Thoracic aorta (tissue), 2 donors: ENCODE data around the gene ANAPC2. TPM values are rescaled to one million over a fixed set of nuclear protein-coding genes. Genes with fewer than 3 reads are reported as not detected.

Source experiments
- ATAC-seq: fragments of 150-250 bp; one replicate; pipeline ENCODE4 v1.8.0; 2017; ENCODE audit warnings: low read depth; ENCODE audit not compliant: insufficient number of reproducible peaks, low FRiP score
- DNase-seq: peaks from one replicate; pipeline ENCODE4 v3.0.0-alpha.2; 2020; ENCODE audit warnings: low spot score
- H3K27ac ChIP-seq, 2 donors: fragments of 200-600 bp; sonication (generic); 1 replicate in 1 of 2; 2 replicates in 1 of 2; pipeline ENCODE4 v1.5.1; 2016; ENCODE audit warnings: mild to moderate bottlenecking in 2 of 2, moderate library complexity in 2 of 2
- H3K27me3 ChIP-seq: fragments of 200-600 bp; sonication (generic); replicated peaks from 2 replicates; pipeline ENCODE4 v1.6.0; 2016; ENCODE audit warnings: mild to moderate bottlenecking; ENCODE audit not compliant: insufficient read depth
- H3K36me3 ChIP-seq: fragments of 200-600 bp; sonication (generic); one replicate; pipeline ENCODE4 v1.5.1; 2016
- H3K4me1 ChIP-seq, 2 donors: fragments of 200-600 bp; sonication (generic); 1 replicate in 1 of 2; 2 replicates in 1 of 2; pipeline versions ENCODE4 v1.5.1 to v1.6.0; 2016; ENCODE audit warnings: low read depth in 2 of 2, mild to moderate bottlenecking in 1 of 2; ENCODE audit not compliant: control insufficient read depth in 1 of 2
- H3K4me3 ChIP-seq: fragments of 200-600 bp; sonication (generic); 2 replicates; pipeline ENCODE4 v1.5.1; 2016; ENCODE audit warnings: mild to moderate bottlenecking
- H3K9me3 ChIP-seq: fragments of 200-600 bp; sonication (generic); 2 replicates; pipeline ENCODE4 v1.5.1; 2016
- total RNA-seq, 2 donors: library from RNA; depleted of rRNA; stranded (reverse); fragments of >200 nt; gene quantifications; one replicate each; pipeline versions ENCODE4 v1.1.0 to v1.2.3, GENCODE V29; 2016
- TF ChIP-seq, protein P1 (sequence below): fragments of 200-600 bp; sonication (generic); IDR thresholded peaks from one replicate; pipeline ENCODE4 v1.5.1; 2019; ENCODE audit warnings: antibody characterized with exemption

The ANAPC2 gene
- total RNA-seq, 2 donors from 2014 or later, result 25.2 to 43.0 TPM

DNA sequence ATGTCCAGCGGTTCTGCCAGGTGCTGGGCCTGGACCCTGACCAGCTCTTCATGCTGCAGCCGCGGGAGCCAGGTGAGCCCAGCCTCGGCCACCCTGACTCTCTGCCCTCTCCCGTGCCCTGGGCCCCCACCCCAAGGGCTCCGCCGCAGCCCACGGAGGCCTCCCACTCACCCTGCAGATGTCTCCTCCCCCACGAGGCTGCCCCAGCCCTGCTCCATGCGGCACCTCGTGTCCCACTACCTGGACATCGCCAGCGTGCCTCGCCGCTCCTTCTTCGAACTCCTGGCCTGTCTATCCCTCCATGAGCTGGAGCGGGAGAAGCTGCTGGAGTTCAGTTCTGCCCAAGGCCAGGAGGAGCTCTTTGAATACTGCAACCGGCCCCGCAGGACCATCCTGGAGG is 26.3 kb upstream of the ANAPC2 start:
- H3K27ac ChIP-seq, result no peak overlapping the region

DNA sequence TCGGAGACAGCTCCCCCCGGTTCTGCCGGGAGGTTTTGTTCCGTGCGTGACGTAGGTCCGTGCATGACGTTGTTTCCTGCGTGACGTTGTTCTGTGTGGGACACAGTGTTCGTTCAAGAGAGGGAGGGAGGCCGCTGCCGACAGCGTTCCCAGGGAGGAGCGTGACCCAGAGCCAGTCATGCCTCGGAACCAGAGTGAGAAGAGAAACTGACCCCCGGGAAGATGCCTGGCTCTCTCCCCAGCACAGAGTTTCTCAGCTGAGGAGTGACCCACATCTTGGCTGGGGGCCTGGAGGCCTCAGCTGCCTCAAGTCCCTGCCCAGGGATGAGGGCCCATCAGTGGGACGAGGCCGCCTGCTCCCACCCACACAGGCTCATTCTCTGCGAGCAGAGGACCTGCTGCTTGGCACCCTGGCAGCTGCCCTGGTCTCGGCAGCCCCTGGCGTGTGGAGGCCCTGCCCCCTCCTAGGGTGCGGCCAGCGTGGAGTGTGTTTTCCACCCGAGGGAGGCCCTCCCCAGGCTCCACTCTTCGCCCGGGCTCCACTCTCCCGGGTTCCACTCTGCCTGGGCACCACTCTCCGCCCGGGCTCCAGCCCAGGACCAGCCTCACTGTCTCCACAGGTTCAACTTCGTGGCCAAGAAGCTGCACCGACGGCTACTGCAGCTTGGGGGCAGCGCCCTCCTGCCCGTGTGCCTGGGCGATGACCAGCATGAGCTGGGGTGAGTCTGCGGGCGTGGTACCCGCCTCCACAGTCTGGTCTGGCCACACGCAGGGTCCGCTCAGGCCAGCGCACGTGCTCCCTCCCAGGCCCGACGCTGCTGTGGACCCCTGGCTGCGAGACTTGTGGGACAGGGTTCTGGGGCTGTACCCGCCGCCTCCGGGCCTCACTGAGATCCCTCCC is 25.1 kb upstream of the ANAPC2 start:
- Histone ChIP-seq H3K36me3 (no peaks in the 10 kb centered on the region), H3K4me1 (no peaks in the 10 kb centered on the region), H3K4me3 (no peak overlapping the region), H3K27ac (no peak overlapping the region), H3K9me3 (no peaks in the 10 kb centered on the region), H3K27me3 (no peaks in the 10 kb centered on the region)
- TF ChIP-seq, protein P1, sequence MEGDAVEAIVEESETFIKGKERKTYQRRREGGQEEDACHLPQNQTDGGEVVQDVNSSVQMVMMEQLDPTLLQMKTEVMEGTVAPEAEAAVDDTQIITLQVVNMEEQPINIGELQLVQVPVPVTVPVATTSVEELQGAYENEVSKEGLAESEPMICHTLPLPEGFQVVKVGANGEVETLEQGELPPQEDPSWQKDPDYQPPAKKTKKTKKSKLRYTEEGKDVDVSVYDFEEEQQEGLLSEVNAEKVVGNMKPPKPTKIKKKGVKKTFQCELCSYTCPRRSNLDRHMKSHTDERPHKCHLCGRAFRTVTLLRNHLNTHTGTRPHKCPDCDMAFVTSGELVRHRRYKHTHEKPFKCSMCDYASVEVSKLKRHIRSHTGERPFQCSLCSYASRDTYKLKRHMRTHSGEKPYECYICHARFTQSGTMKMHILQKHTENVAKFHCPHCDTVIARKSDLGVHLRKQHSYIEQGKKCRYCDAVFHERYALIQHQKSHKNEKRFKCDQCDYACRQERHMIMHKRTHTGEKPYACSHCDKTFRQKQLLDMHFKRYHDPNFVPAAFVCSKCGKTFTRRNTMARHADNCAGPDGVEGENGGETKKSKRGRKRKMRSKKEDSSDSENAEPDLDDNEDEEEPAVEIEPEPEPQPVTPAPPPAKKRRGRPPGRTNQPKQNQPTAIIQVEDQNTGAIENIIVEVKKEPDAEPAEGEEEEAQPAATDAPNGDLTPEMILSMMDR, result no peak
- no peak for DNase-seq
- no peak for ATAC-seq

More for the DNA sequence above, 26.3 kb upstream of the ANAPC2 start:
- H3K9me3 ChIP-seq, result no peaks in the 10 kb centered on the region
- TF ChIP-seq, protein P1, result no peak
- H3K4me1 ChIP-seq, result no peaks in the 10 kb centered on the region
- no peaks in the 10 kb centered on the region for H3K27me3 ChIP-seq
- H3K36me3 ChIP-seq, result no peaks in the 10 kb centered on the region
- DNase-seq (no peak), ATAC-seq (no peak)
- no peak overlapping the region for H3K4me3 ChIP-seq

DNA sequence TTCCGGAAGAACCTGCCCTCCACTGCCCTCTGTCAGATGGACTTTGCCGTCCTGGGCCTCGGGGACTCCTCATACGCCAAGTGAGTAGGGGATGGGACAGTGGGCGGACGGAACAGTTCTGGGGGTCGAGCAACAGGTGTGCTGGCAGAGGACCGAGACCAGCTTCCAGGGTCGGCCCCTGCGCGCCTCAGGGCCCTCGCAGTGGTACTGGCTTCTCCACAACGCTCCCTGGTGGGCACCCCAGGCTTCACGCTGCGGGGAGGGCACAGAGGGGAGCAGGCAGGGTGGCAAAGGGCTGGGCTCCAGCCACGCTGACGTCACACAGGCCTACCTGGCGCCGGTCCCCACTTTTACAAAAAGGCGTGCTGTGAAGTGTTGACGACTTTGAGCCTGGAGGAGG is 24.2 kb upstream of the ANAPC2 start:
- Histone ChIP-seq H3K9me3 (no peaks in the 10 kb centered on the region), H3K27me3 (no peaks in the 10 kb centered on the region), H3K4me3 (no peak overlapping the region), H3K4me1 (no peaks in the 10 kb centered on the region), H3K27ac (no peak overlapping the region), H3K36me3 (no peaks in the 10 kb centered on the region)
- TF ChIP-seq, protein P1, result no peak
- DNase-seq (no peak), ATAC-seq (no peak)

DNA sequence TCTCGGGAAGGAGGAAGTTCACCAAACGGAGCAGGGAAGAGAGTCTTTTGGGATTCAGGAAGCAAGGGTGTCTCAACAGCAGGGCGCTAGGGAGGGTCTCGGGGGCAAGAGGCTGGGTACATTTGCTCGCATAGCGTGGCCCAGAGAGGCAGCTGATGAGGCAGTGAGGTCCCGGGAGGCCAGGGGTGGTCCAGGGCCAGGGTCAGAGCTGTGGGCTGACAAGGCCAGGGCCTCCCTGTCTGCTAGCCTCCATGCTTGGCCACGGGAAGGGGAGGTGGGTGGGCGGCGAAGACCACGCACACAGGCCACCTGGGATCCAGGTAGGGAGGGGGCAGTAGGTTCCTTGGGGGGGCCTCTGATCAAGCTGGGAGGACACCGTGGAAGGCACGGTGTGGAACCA is 23.2 kb upstream of the ANAPC2 start:
- peaks cover 3 to 4% of the 10 kb centered on the region in 2 donors for H3K4me1 ChIP-seq
- H3K27me3 ChIP-seq, result no peaks in the 10 kb centered on the region
- no peaks in the 10 kb centered on the region for H3K36me3 ChIP-seq
- no peak for DNase-seq
- no peak overlapping the region for H3K4me3 ChIP-seq
- no peak overlapping the region for H3K27ac ChIP-seq
- no peaks in the 10 kb centered on the region for H3K9me3 ChIP-seq
- ATAC-seq, result no peak
- TF ChIP-seq, protein P1, result no peak

DNA sequence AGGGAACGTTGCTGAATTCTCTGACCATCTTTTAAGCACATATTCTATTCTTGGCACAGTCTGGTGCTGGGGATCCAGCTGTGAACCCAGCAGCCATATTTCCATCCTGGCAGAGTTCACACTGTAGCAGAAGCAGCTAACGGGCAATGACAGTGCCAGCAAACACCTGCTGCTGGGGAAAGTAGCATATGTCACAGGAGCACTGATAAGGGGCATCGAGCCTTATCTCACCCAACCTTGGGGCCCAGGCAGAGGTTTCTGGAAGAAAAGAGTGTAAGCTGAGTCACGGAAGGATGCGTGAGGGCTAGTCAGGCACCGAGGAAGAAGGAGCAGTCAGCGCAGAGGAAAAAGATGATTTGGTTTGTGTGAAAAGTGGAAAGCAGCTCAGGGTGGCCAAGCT is 18.2 kb upstream of the ANAPC2 start:
- peaks cover 24 to 46% of the 10 kb centered on the region in 2 donors for H3K4me1 ChIP-seq
- ATAC-seq, result no peak

More for the DNA sequence above, 18.2 kb upstream of the ANAPC2 start:
- Histone ChIP-seq H3K27me3 (no peaks in the 10 kb centered on the region), H3K9me3 (no peaks in the 10 kb centered on the region), H3K36me3 (no peaks in the 10 kb centered on the region), H3K27ac (no peak overlapping the region), H3K4me3 (peak overlapping the region; percentile 99)
- TF ChIP-seq, protein P1, result no peak
- no peak for DNase-seq
